B cell (primary cell): ENCODE data around the gene C19orf44. TPM values are rescaled to one million over a fixed set of nuclear protein-coding genes. Genes with fewer than 3 reads are reported as not detected.

Experiments used
- ATAC-seq: fragments of 200-7000 bp; cut with Tn5 transposase; one replicate; pipeline ENCODE4 v1.10.0; 2021; ENCODE audit warnings: low read depth, mild to moderate bottlenecking, moderate number of reproducible peaks, moderate library complexity
- CTCF ChIA-PET: fragments of 350-600 bp; sonication (Branson Sonifier 250); formaldehyde crosslinking; loops from one replicate; lab custom pipeline; 2021; ENCODE audit warnings: antibody characterized with exemption, inconsistent platforms; lab: Charles Lee
- POLR2A ChIA-PET: fragments of 350-600 bp; sonication (Branson Sonifier 250); formaldehyde crosslinking; loops from one replicate; lab custom pipeline; 2021; ENCODE audit warnings: antibody characterized with exemption; lab: Charles Lee
- DNase-seq: peaks from one replicate; pipeline ENCODE4 v3.0.0; 2013
- H2AFZ ChIP-seq: 2 replicates; pipeline ENCODE4 v1.6.1; 2012; ENCODE audit warnings: mild to moderate bottlenecking, low read depth, low read length; ENCODE audit not compliant: insufficient read depth, poor library complexity, severe bottlenecking
- H3K27ac ChIP-seq, 2 donors: 1 replicate in 1 of 2; 2 replicates in 1 of 2; pipeline ENCODE4 v1.5.1; 2012 to 2013; ENCODE audit warnings: low read length in 2 of 2, mild to moderate bottlenecking in 2 of 2, moderate library complexity in 1 of 2
- H3K27me3 ChIP-seq, 4 experiments: fragments of 200-600 bp in 1 of 4; sonication (generic) in 1 of 4; replicated peaks in 1 of 4; 1 replicate in 2 of 4; 2 replicates in 2 of 4; pipeline versions ENCODE4 v1.6.1 to v1.7.0; 2013 to 2016; ENCODE audit warnings: low read length in 3 of 4, mild to moderate bottlenecking in 2 of 4, mixed read lengths in 1 of 4, moderate library complexity in 1 of 4; ENCODE audit not compliant: insufficient read depth in 4 of 4, control insufficient read depth in 3 of 4; ENCODE audit errors: control extremely low read depth in 1 of 4
- H3K36me3 ChIP-seq, 2 experiments: replicated peaks in 1 of 2; 1 replicate in 1 of 2; 2 replicates in 1 of 2; pipeline versions ENCODE4 v1.6.1 to v1.7.1; 2013; ENCODE audit warnings: low read length in 1 of 2; ENCODE audit not compliant: insufficient read depth in 2 of 2, control insufficient read depth in 1 of 2; ENCODE audit errors: control extremely low read depth in 1 of 2, extremely low read depth in 1 of 2
- H3K4me1 ChIP-seq, 2 donors: fragments of 200-600 bp in 1 of 2; sonication (generic) in 1 of 2; 1 replicate in 1 of 2; 2 replicates in 1 of 2; pipeline versions ENCODE4 v1.5.1 to v1.6.1; 2013 to 2017; ENCODE audit warnings: low read length in 2 of 2; ENCODE audit not compliant: control insufficient read depth in 2 of 2, insufficient read depth in 2 of 2
- H3K4me2 ChIP-seq: replicated peaks from 2 replicates; pipeline ENCODE3; 2012; ENCODE audit warnings: mild to moderate bottlenecking, low read depth, low read length; ENCODE audit not compliant: poor library complexity, severe bottlenecking
- H3K4me3 ChIP-seq, 5 experiments: fragments of 200-600 bp in 1 of 5; sonication (generic) in 1 of 5; 1 replicate in 3 of 5; 2 replicates in 2 of 5; pipeline versions ENCODE4 v1.5.1 to v1.7.0; 2011 to 2016; ENCODE audit warnings: low read length in 4 of 5, mild to moderate bottlenecking in 4 of 5, low read depth in 2 of 5, control low read depth in 1 of 5, moderate library complexity in 1 of 5; ENCODE audit not compliant: insufficient read depth in 1 of 5; ENCODE audit errors: control extremely low read depth in 1 of 5, extremely low read depth in 1 of 5
- H3K79me2 ChIP-seq: fragments of 200-600 bp; sonication (generic); one replicate; pipeline ENCODE4 v1.6.0; 2016; ENCODE audit warnings: low read length; ENCODE audit not compliant: control insufficient read depth, insufficient read depth
- H3K9ac ChIP-seq: fragments of 200-600 bp; sonication (generic); 2 replicates; pipeline ENCODE4 v1.6.1; 2017; ENCODE audit warnings: mild to moderate bottlenecking, low read length, moderate library complexity
- H3K9me3 ChIP-seq, 3 donors: one replicate each; pipeline versions ENCODE4 v1.6.1 to v1.7.1; 2013; ENCODE audit warnings: low read length in 2 of 3; ENCODE audit not compliant: control insufficient read depth in 2 of 3, insufficient read depth in 1 of 3; ENCODE audit errors: control extremely low read depth in 1 of 3
- H4K20me1 ChIP-seq: 2 replicates; pipeline ENCODE4 v1.6.0; 2012; ENCODE audit warnings: mild to moderate bottlenecking, low read length; ENCODE audit not compliant: insufficient read depth, control insufficient read depth, poor library complexity, severe bottlenecking
- H3K27ac Mint-ChIP-seq: one replicate; pipeline ENCODE4 v1.8.0; 2021; ENCODE audit warnings: mixed read lengths
- H3K27me3 Mint-ChIP-seq: one replicate; pipeline ENCODE4 v1.8.0; 2021; ENCODE audit warnings: mixed read lengths
- H3K4me1 Mint-ChIP-seq: one replicate; pipeline ENCODE4 v1.8.0; 2021; ENCODE audit warnings: mixed read lengths
- H3K4me3 Mint-ChIP-seq: one replicate; pipeline ENCODE4 v1.8.0; 2021; ENCODE audit warnings: mixed read lengths
- H3K9me3 Mint-ChIP-seq: one replicate; pipeline ENCODE4 v1.8.0; 2022; ENCODE audit warnings: mixed read lengths; ENCODE audit not compliant: insufficient read depth
- EZH2 ChIP-seq: IDR thresholded peaks from 2 replicates; pipeline ENCODE4 v1.6.1; 2012; ENCODE audit warnings: borderline replicate concordance, low read depth, mild to moderate bottlenecking, moderate library complexity, low read length; ENCODE audit not compliant: insufficient read depth, poor library complexity, severe bottlenecking
- WGBS: methylation state at CpG from one replicate; pipeline ENCODE4 v1.1.5; 2013; ENCODE audit warnings: missing lambda C conversion rate; ENCODE audit not compliant: insufficient coverage; 5-methylcytosine and 5-hydroxymethylcytosine counted together
- intact Hi-C: fragments of 100-400 bp; cut with micrococcal nuclease; formaldehyde crosslinking; loops from one replicate; pipeline ENCODE4 v1.10.0; 2022
- polyA minus RNA-seq: library from RNA; depleted of rRNA, polyadenylated mRNA; stranded (reverse); fragments of >200 nt; gene quantifications from 2 replicates; pipeline ENCODE4 v1.2.3, GENCODE V29; 2012
- polyA plus RNA-seq: library from polyadenylated mRNA; depleted of rRNA; stranded (reverse); fragments of >200 nt; gene quantifications from 2 replicates; pipeline ENCODE4 v1.2.3, GENCODE V29; 2012
- total RNA-seq, 2 donors: library from RNA; stranded (reverse); fragments of 120-200 nt in 1 of 2; gene quantifications; 1 replicate in 1 of 2; 2 replicates in 1 of 2; pipeline versions ENCODE4 v1.2.3 to v1.2.4, GENCODE V29; 2013 to 2022
- TF ChIP-seq, protein P1 (sequence below): fragments of 200-600 bp; IDR thresholded peaks from one replicate; pipeline ENCODE4 v1.8.0; 2022; ENCODE audit warnings: antibody characterized with exemption, mild to moderate bottlenecking

Gene C19orf44
- total RNA-seq (8.4 and 9.8 TPM in 2 replicates), polyA plus RNA-seq (2.6 and 4.9 TPM in 2 replicates), polyA minus RNA-seq (2.0 and 2.9 TPM in 2 replicates)
- 1.7 TPM for total RNA-seq (2013)

GRCh38 chr19:16495982-16496612 is at the start of gene C19orf44, which contains the start of gene CALR3:
Gene C19orf44, plus strand, starts transcription at chr19:16496394. Its CDS starts 4,399 bp downstream, at chr19:16500793.
Gene CALR3, minus strand, starts transcription at chr19:16496167. Its CDS starts 38 bp downstream, at chr19:16496129.
- Histone ChIP-seq H3K9me3 (no peaks in the 10 kb centered on the region), H3K27ac (peak within 1 kb of the TSS; percentile 40 to 79), H2AFZ (peak within 1 kb of the TSS; percentile 99), H3K4me3 (peak within 1 kb of the TSS; percentile 65 to 77 (median 73)), H3K79me2 (peaks cover 10% of the 10 kb centered on the region), H3K36me3 (peaks cover 1 to 2% of the 10 kb centered on the region in 2 experiments), H3K4me2 (peak within 1 kb of the TSS; percentile 93), H3K9ac (peak within 1 kb of the TSS; percentile 75), H3K4me1 (peaks cover 3 to 15% of the 10 kb centered on the region in 2 donors), H3K27me3 (no peaks in the 10 kb centered on the region), H4K20me1 (no peaks in the 10 kb centered on the region)
- TF ChIP-seq, protein P1, sequence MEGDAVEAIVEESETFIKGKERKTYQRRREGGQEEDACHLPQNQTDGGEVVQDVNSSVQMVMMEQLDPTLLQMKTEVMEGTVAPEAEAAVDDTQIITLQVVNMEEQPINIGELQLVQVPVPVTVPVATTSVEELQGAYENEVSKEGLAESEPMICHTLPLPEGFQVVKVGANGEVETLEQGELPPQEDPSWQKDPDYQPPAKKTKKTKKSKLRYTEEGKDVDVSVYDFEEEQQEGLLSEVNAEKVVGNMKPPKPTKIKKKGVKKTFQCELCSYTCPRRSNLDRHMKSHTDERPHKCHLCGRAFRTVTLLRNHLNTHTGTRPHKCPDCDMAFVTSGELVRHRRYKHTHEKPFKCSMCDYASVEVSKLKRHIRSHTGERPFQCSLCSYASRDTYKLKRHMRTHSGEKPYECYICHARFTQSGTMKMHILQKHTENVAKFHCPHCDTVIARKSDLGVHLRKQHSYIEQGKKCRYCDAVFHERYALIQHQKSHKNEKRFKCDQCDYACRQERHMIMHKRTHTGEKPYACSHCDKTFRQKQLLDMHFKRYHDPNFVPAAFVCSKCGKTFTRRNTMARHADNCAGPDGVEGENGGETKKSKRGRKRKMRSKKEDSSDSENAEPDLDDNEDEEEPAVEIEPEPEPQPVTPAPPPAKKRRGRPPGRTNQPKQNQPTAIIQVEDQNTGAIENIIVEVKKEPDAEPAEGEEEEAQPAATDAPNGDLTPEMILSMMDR, result no peak
- no peak for TF ChIP-seq EZH2
- Mint-ChIP-seq H3K9me3 (no peaks in the 10 kb centered on the region), H3K4me1 (peaks cover 13% of the 10 kb centered on the region), H3K27me3 (no peaks in the 10 kb centered on the region), H3K4me3 (peak within 1 kb of the TSS; percentile 91), H3K27ac (peak within 1 kb of the TSS; percentile 88)
- CTCF ChIA-PET, result interaction anchor here (0.7 to 2.1 kb wide), 5 partner anchors 53 to 250 kb away, joined by 3 to 8 read pairs (median 3); no protein-coding TSS in a partner anchor
- WGBS, result 0% methylated on average over 49 of the region's 52 CpGs
- DNase-seq (peak; percentile 98), ATAC-seq (peak; percentile 98)
- POLR2A ChIA-PET, result interaction anchor here (0.6 to 2.0 kb wide), 5 partner anchors 24 to 91 kb away, joined by 3 to 9 read pairs (median 4); no protein-coding TSS in a partner anchor
- intact Hi-C loops, result loop anchor here (1.0 to 5.0 kb wide), 6 partner anchors 24 to 299 kb away; partner anchors contain the start of genes AP1M1, CHERP, MED26 and SLC35E1
